NCI-H1694 treated with DMSO at 0.1 percent for 48 hours (cell line): ENCODE measurements around the gene MYH15.

Source experiments
- DNase-seq: peaks from one replicate; lab custom pipeline; 2025; lab: John Stamatoyannopoulos, UW

The MYH15 gene

DNA sequence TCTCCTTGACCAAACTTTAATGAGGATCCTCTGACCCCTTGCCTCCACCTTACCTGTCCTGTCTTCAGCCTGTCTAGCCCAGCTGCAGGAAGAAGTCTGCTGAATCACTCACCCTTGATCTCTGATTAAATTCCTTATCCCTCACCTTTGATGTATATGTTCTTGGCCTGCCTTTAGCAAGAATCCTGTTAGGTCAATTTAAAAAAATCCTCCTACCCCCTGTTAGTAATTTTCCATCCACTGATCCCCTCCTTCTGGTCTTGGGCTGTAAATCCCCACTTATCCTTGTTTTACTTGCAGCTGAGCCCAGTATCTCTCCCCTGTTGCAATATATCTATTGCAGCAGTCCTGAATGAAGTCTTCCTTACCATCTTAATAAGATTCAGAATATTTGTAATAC is 39.0 kb downstream of the MYH15 start:
- no peak for DNase-seq

DNA sequence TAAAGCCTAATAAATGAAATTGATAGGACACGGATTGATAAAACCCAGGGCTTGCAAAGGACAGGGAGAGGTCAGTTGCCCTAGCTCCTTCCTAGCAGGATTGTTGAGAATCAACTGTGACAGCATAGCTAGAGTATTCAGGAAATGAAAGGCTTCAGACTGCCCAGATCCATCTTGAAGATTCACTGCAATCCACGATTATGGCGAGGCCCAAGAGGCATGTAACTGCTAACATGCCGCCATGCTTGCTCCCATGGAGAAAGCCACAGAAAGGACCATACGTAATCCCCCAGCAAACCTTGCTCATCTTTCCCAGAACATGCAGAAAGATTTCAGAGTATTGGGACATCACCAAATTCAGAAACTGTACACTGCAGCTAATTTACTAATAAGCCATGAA is 41.3 kb downstream of the MYH15 start:
- DNase-seq = no peak

DNA sequence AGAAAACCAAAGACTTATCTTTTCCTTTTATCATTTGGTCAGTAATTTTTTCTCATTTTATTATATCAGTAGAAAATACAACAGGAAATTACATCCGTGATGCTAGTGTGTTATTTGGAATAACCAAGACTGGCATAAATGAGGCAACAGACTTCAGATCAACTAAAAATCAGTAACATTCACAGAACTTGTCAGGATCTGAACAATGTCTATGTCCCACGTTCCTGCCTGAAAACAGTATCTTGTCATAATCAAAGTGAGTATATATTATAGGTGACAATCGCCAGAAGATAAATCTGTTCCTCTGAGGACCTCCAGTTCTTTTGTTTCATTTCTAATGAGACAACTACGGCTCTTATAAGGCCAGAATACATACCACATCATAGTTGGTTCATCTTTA is 41.8 kb downstream of the MYH15 start:
- DNase-seq = no peak

DNA sequence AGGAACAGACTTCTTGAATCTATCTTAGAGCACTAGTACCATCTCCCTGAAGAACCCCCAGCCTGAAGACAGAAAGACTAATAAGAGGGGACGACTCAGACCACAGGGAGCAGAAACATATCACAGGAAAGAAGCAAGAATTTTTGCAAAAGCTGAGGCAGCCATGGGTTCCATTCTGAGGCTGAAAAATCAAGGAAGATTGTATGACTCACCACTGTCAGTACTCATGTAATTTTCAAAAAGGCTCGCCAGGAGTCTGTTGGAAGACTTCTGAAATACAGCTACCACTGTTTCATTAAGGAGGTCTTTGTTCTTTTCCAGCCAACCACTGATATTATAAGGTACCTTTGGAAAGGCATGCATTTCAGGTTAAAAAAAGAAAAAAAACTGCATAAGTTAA is 47.5 kb downstream of the MYH15 start:
- DNase-seq = no peak

DNA sequence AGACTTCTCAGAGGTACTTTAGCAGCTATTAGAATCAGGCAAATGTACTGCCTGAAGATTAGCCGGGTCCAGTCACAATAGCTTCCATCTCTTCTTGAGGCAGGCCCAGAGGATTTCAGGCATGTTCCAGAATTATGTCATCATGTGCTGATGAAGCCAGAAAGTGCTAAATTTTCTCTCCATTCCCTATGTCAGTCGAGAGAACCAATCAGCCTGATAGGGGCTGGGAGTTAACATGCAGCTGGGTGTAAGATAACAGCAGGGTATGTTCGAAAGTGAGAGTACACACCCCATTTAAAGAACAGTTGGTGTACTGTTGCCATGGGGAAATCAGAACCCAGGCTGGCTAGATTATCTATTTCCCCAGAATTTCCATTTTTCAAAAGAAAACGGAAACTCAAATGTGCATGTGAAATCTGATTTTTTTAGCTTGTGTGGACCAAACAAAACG is 48.7 kb downstream of the MYH15 start:
- DNase-seq = no peak

DNA sequence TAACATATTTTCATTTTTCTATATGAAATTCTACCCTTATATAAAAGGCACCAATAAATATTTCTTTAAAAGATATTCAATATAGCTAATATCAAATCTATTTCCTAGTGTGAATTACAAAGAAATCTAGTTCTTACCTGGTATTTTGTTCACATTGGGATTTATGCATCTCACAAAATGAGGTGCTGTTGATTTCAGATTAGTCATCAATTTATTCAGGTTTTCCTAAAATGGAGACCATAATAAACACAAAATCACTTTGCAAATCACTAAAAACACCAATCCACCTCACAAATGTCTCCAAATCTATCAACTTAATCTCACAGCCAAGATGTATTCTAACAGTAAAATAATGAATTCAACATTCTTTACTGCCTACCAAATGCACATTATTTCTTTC is 51.2 kb downstream of the MYH15 start:
- no peak for DNase-seq

DNA sequence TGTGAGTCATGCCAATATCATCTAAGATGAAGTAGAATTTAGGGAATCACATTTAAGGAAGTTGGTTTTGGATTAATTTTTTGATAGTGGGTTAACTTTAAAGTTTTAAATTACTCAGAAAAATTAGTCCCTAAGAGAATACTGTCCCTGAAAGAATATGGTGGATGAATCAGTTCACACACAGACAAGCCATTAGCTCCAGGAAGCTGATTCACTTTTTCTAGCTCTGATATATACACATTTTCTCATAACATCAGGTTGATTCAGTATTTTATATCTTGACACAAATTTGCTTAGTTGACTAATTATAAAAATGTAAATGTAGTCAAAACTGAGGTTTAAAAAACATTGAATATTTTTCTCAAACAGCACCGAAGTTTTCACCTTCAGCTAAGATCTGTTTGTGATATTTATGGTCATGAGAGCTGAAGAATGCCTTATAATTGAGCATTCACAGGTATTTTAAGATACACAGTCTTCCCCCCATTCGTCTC is 55.1 kb downstream of the MYH15 start:
- no peak for DNase-seq

DNA sequence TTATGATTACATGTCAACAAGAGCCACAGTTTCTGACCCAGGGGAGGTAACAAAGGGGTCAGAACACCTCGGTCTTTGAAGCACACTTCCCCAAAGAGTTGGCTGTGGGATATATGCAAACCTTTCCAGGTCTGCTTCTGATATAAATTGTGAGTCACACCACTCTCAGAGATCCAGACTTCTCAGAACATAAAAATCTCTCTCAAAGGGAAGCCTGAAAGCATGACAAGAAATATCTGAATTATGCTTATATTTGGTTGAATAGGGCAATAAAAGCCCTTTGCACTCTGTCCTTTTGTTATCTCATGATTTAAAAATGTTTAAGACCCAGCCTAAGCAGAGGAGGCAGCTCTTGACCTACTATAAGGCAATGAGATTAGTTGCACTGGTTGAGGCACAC is 56.8 kb downstream of the MYH15 start:
- no peak for DNase-seq

DNA sequence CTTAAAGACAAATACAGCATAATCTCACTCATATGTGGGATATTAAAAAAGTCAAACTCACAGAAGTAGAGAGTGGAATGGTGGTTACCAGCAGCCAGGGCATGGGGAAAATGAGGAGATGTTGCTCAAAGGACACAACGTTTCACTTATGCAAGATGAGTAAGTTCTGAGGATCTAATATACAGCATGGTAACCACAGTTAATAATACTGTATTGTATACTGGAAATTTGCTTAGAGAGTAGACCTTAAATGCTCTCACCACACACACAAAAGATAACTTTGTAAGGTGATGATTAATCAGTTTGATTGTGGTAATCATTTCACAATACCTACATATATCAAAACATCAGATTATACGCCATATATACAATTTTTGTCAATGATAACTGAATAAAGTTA is 60.0 kb downstream of the MYH15 start:
- no peak for DNase-seq

DNA sequence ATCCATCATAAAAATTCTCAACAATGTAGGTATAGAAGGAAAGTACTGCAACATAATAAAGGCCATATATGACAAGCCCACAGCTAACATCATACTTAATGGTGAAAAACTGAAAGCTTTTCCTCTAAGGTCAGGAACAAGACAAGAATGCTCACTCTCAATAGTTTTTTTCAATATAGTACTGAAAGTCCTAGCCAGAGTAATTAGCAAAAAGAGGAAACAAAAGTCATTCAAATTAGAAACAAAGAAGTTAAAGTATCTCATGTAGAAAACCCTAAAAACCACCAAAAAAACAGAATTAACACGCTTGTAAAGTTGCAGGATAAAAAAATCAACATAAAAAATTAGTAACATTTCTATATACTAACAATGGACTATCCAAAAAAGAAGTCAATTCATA is 61.8 kb downstream of the MYH15 start:
- DNase-seq = no peak

DNA sequence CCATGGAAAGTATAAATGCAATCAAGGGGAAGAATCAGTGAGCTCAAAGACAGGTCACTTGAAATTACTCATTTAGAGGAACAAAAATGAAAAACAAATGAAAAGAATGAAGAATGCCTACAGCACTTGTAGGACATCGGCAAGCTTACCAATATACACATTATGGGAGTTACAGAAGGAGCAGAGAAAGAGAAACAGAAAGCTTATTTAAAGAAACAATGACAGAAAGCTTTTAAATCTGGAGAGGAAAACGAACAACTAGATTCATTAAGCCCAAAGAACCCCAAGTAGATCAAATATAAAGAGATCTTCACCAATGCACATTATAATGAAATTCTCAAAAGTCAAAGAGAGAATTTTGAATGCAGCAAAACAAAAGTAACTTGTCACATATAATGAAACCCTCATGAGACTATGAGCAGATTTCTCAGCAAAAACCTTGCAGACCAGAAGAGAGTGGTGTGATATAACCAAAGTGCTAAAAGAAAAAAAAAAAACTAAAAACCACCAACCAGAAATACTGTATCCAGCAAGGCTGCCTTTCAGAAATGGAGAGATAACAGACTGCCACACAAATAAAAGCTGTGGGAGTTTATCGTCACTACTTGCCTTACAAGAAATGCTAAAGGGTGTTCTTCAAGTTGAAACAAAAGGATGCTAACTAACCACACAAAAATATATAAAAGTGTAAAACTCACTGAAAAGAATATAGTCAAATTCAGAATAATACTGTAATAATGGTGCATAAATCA is 63.1 kb downstream of the MYH15 start:
- no peak for DNase-seq

DNA sequence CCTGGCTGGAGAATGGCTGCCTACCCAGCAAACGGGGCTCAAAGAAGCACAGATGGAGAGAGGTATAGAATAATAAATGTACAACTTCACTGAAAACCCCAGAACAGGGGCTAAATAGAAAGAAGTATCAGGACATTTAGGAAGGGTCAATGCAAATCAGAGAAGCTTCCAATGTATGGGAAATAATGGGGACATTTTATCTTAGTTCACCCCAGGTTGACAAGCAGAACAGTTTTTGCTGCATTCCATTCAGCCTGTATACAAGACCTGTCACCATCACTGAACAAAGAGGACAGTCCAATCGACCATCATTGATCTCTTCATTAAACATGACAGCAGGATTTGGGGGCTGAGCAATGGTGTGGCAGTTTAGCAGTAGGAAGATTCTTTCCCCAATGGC is 68.1 kb downstream of the MYH15 start:
- DNase-seq = no peak

DNA sequence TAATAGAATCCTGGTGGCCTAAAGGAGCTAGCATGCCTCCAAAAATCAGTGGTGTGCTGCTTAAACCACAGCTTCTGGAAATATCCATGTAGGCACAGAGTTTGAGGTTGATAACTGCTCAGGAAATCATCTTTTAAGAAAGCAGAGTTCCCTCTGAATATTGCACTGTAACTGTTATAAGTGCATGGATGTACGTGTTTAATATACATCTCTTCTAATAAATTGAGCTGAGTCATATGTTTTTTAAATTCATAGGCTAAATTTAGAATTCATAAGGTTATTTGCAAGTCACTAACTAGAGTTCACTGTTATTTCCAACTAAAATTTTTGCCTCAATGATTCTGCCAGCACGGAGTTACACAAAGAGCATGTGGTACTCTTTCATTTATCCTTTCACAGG is 68.9 kb downstream of the MYH15 start:
- no peak for DNase-seq

DNA sequence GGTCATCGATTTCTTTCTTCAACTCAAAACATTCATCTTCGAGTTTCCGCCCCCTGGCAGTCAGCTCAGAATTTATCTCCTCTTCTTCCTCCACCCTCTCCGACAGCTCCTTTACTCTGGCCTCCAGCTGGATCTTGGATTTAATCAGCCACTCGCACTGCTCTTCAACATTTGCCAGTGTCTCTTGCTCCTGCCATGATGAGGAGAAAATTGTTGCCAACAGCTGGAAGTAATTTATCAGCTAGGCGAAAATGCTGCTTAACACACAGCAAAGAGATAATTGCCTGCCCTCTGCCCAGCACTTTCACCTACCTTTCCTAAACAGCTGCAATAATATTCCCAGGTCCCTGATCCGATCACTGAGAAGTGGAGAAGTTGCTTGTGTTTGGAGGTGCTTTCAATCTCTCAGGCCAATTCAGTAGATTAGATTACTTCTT is 69.3 kb downstream of the MYH15 start:
- no peak for DNase-seq

DNA sequence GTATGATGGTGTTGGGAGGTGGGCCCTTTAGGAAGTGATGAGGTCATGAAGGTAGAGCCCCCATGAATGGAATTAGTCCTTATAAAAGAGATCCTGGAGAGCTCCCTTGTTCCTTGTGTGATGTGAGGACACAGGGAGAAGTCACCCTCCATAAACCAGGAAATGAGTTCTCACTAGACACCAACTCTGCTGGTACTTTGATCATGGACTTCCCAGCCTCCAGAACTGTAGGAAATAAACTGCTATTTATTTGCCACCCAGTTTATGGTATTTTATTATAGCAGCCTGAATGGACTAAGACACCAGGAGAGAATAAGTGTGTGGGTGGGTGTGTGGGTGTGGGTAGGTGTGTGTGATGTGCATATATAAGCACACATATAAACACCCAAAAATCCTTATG is 71.9 kb downstream of the MYH15 start:
- no peak for DNase-seq

DNA sequence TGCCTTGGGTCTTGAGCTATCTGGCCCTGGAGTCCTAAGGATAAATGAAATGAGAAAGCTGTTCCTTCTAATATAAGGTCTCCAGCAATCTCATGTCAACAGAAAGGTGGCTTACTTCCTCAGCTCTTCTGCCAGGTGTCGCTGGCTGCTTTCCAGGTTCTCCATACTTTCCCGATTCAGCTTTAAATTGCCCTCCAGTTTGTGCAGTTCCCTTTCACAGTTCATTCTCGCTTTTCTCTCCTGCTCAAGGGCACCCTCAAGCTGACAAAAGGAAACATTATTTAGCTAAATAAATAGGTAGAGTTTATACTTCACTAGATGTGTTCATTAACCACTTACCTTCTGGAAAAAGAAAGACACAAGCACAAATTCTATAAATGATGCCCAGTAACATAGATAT is 73.0 kb downstream of the MYH15 start:
- DNase-seq = no peak

DNA sequence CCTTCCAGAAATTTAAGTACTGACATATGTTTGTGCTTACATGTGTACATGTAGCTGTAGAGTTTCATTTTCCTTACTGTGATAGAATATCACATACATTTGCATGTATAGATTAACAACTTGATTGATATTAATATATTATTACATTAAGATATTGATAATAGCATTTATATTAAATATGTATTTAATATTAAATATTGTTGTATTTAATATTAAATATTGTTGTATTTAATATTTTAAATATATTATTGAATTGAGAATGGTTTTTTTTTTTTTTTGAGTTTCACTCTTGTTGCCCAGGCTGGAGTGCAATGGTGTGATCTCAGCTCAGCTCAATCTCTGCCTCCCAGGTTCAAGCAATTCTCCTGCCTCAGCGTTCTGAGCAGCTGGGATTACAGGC is 76.5 kb downstream of the MYH15 start:
- DNase-seq = no peak

DNA sequence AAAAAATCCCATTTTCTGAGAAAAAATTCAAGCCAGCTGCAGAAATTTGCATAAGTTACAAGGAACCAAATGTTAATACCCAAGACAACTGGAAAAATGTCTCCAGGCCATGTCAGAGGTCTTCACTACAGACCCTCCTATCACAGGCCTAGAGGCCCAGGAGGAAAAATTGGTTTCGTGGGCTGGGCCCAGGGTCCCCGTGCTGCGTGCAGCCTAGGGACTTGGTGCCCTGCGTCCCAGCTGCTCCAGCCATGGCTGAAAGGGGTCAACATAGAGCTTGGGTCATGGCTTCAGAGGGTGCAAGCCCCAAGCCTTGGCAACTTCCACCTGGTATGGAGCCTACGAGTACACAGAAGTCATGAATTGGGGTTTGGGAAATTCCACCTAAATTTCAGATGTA is 78.0 kb downstream of the MYH15 start:
- DNase-seq = no peak

DNA sequence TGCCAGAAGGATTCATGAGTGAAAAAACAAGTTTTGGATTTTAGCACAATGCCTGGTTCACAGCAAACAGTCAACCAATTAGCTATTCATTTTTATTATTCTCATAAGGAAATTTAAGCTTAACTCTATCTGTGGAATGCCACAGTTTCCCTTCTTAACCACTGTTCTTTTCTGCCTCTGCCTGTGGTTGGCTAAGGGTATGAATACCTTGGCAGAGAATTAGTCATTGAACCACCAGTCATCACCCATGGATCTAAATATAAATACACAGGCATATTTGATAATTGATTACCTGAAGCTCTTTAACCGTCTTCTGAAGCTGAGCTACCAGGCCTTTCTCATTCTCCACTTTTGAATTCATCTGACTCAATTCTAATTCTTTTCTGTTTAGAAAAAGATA is 79.9 kb downstream of the MYH15 start:
- no peak for DNase-seq

DNA sequence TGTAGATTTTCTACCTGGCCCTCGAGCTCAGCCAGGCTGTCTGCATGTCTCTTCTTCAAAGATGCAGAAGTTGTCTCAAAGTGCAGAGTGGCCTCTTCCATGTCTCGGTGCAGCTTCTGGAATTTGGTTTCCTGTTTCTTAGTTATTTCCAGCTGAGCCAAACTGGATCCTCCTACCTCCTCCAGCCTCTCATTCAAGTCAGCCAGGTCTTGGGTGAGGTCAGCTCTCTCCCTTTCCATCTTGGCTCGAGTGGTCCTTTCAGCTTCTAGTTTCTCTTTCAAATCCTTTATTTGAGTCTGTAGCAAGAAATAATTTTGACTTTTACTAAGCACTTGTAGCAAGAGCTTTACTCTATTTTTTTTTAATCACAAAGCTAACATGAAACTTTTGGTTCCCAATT is 81.8 kb downstream of the MYH15 start:
- DNase-seq = no peak

DNA sequence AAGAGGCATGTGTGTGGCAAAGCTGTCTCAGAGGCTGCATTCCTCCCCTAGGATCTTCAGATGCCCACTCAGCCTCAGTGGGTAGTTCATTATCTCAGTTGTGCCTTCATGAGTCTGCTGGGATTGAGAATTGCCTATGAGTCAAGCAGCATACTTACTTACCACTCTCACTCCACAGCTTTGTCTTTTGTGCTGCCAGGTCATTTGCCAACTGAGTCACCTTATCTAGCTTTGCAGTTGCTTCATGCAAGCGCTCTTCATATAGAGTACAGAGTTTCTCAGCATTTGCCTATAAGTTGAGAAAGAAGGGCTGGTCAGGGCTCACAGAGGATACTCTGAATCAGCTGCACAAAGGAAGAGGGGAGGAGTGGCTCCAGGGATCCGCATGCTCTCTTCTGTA is 89.5 kb downstream of the MYH15 start:
- DNase-seq = no peak

DNA sequence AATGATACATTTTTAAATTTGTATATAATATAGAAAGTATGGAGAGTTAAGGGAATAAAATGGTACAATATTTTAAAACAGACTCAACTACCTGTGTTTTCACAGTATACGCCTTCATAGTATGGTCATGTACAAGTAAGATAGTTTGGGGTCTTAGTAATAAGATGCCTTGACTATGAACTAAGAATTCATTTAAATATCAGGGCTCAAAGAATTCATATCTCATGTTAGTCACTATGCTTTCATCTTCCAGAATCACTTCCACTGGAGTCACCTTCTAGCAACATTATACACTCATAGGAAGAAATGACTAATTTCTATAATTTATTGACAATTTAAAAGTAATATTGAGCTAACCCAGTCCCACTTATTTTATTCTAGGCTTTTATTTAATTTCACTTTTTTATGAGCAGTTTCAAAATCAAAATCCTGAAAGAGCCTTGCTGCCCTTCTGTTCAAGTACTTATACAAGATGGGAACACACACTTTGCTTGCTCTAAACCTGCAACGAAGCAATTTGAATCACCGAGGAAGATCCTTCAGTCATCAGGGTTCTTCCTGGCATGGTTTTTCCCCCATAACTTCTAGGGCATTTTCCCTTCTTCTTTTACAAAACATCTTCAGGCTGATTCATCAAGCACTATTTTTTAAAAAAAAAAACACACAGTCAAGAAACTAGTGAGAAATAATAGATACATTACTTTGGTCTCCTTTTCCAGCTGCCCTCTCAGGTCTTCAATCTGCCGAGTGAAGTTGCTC is 94.1 kb downstream of the MYH15 start:
- DNase-seq = no peak

DNA sequence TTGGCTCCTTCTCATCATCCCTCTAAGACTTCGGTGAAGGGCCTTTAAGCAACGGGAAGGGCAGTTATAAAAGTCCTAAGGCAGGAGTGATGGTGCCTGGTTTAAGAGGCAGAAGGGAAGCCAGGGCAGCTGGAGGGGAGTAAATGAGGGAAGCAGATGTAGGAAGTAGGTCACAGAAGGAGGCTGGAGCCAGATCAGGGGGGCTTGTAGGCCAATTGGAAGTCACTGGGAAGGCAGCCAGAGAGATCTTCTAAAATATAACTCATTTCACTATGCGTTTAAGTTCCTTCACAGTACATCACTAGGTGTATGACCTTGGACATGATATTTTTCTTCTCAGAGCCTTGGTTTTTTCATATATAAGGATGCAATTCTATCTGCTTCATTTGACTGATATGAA is 94.7 kb downstream of the MYH15 start:
- DNase-seq = no peak

DNA sequence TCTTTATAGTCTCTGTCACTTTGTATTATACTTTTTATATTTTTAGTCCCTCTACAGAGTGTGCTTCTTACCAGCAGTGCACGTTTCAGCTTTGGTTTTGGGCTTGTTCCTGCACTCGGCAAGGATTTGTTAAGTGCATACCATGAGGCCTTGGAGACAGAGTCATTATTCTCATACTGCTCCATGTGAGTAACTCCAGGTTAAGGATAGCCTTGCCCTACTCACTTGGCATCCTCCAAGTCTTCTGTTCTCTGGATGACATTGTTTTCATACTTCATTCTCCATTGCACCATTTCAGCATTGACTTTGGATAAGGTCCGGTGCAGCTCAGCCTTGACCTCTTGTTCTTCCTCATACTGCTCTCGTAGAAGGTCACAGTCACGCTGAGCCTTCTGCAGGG is 96.4 kb downstream of the MYH15 start:
- no peak for DNase-seq
